Liver (tissue), 3 donors: ENCODE data around the gene ITGB6.

ENCODE experiments used
- EGR1 ChIP-seq, 2 donors: IDR thresholded peaks; 2 replicates each; pipeline ENCODE4 v1.6.1; 2016 to 2018; ENCODE audit warnings: antibody characterized with exemption in 2 of 2, low read depth in 2 of 2
- HNF4A ChIP-seq, 2 donors: conservative IDR thresholded peaks; 2 replicates each; pipeline ENCODE4 v1.6.1; 2016; ENCODE audit warnings: antibody characterized with exemption in 2 of 2, mild to moderate bottlenecking in 2 of 2
- RAD21 ChIP-seq, 2 donors: IDR thresholded peaks; 2 replicates each; pipeline ENCODE4 v1.6.1; 2016; ENCODE audit warnings: antibody characterized with exemption in 2 of 2, mild to moderate bottlenecking in 2 of 2
- RXRA ChIP-seq, 2 donors: IDR thresholded peaks; 2 replicates each; pipeline ENCODE4 v1.6.1; 2017 to 2018; ENCODE audit warnings: antibody characterized with exemption in 2 of 2, mild to moderate bottlenecking in 1 of 2
- TAF1 ChIP-seq: conservative IDR thresholded peaks from 2 replicates; pipeline ENCODE4 v1.6.1; 2016; ENCODE audit warnings: antibody characterized with exemption, mild to moderate bottlenecking
- YY1 ChIP-seq: IDR thresholded peaks from 2 replicates; pipeline ENCODE4 v1.6.1; 2016; ENCODE audit warnings: antibody characterized with exemption, mild to moderate bottlenecking
- TF ChIP-seq, protein P1 (sequence below): fragments of 150-350 bp; IDR thresholded peaks from 2 replicates; pipeline ENCODE4 v1.5.1; 2017; ENCODE audit warnings: improper control_type of control experiment, low read depth, low read length; ENCODE audit not compliant: missing input control
- TF ChIP-seq, protein P2 (sequence below): IDR thresholded peaks from 2 replicates; pipeline ENCODE4 v1.6.1; 2016; ENCODE audit warnings: antibody characterized with exemption
- donor health status: healthy.
- donor health status: healthy.

DNA sequence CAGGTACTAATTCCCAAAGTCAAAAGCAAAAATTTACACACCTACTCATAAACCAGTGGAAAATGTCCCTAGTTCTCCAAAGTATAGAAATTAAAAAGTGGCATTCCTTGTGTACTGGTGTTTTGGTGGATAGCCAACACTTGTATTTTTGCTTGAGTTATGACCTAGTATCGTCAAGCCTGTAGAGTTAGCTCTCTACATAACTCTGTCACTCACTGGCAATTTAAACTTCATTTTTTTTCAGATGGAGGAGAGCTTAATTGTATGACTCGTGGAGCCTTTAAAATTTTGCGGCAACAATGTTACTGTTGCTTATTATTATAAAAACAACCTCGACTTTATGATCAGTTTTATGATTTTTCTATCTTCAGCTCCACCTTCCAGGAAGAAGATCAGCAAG, 58.7 kb downstream of the ITGB6 start:
- TF ChIP-seq, protein P1, sequence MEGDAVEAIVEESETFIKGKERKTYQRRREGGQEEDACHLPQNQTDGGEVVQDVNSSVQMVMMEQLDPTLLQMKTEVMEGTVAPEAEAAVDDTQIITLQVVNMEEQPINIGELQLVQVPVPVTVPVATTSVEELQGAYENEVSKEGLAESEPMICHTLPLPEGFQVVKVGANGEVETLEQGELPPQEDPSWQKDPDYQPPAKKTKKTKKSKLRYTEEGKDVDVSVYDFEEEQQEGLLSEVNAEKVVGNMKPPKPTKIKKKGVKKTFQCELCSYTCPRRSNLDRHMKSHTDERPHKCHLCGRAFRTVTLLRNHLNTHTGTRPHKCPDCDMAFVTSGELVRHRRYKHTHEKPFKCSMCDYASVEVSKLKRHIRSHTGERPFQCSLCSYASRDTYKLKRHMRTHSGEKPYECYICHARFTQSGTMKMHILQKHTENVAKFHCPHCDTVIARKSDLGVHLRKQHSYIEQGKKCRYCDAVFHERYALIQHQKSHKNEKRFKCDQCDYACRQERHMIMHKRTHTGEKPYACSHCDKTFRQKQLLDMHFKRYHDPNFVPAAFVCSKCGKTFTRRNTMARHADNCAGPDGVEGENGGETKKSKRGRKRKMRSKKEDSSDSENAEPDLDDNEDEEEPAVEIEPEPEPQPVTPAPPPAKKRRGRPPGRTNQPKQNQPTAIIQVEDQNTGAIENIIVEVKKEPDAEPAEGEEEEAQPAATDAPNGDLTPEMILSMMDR: no peak
- TF ChIP-seq YY1 (no peak), RAD21 (IDR thresholded peaks at IDR 0.05) (no peak), HNF4A (conservative IDR thresholded peaks at IDR 0.05) (no peak), TAF1 (no peak), EGR1 (IDR thresholded peaks at IDR 0.05; ENCODE audit: low read depth in 2 of 2) (no peak), RXRA (IDR thresholded peaks at IDR 0.05) (no peak)
- TF ChIP-seq, protein P2, sequence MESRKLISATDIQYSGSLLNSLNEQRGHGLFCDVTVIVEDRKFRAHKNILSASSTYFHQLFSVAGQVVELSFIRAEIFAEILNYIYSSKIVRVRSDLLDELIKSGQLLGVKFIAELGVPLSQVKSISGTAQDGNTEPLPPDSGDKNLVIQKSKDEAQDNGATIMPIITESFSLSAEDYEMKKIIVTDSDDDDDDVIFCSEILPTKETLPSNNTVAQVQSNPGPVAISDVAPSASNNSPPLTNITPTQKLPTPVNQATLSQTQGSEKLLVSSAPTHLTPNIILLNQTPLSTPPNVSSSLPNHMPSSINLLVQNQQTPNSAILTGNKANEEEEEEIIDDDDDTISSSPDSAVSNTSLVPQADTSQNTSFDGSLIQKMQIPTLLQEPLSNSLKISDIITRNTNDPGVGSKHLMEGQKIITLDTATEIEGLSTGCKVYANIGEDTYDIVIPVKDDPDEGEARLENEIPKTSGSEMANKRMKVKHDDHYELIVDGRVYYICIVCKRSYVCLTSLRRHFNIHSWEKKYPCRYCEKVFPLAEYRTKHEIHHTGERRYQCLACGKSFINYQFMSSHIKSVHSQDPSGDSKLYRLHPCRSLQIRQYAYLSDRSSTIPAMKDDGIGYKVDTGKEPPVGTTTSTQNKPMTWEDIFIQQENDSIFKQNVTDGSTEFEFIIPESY: no peak
